Measurements from ENCODE around the gene DOCK6. TPM values are rescaled to one million over a fixed set of nuclear protein-coding genes. Genes with fewer than 3 reads are reported as not detected.

The DOCK6 gene
- total and polyA plus RNA-seq, 10 of the 15 experiments (the other 5 are each of a cell fraction or from before 2014, with no cell fraction given), result 0.76 to 24.8 (median 4.7) TPM

DNA sequence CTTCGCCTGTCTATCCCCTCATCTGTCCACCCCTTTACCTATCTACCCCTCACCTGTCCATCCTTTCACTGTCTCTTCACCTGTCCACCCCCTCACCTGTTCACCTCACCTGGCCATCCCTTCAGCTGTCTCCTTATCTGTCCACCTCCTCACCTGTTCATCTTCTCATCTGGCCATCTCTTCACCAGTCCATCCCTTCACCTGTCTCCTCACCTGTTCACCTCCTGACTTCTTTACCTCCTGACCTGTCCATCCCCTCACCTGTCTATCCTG lies 51.7 kb downstream of the DOCK6 start:
- in situ Hi-C loops (cut with MboI), result no loop called here
- Histone ChIP-seq H3K27me3 (replicated peaks in 1 of 2; ENCODE audit: control insufficient read depth in 2 of 2, insufficient read depth in 2 of 2, low read length in 1 of 2) (no peaks in the 10 kb centered on the region), H2AFZ (ENCODE audit: control insufficient read depth, low read depth, low read length) (no peak overlapping the region), H3K4me1 (ENCODE audit: control insufficient read depth, insufficient read depth, low read length) (peaks cover 3% of the 10 kb centered on the region), H3K4me2 (ENCODE audit: control insufficient read depth, insufficient read depth) (no peak overlapping the region), H3K36me3 (ENCODE audit: control insufficient read depth in 2 of 2, insufficient read depth in 2 of 2, low read length in 1 of 2) (no peaks in the 10 kb centered on the region), H3K4me3 (no peak overlapping the region), H4K20me1 (ENCODE audit: control insufficient read depth, insufficient read depth) (no peaks in the 10 kb centered on the region), H3K9ac (ENCODE audit: control insufficient read depth, insufficient read depth, low read length) (no peak overlapping the region), H3K27ac (ENCODE audit: control insufficient read depth, insufficient read depth) (no peak overlapping the region), H3K79me2 (ENCODE audit: control insufficient read depth, insufficient read depth, low read length) (no peaks in the 10 kb centered on the region), H3K9me3 (replicated peaks; ENCODE audit: control insufficient read depth, insufficient read depth, low read length) (no peaks in the 10 kb centered on the region; the same call in 2 of the 3 replicates)
- ATAC-seq (no peak), FAIRE-seq (no peak), DNase-seq (ENCODE audit: low read depth, low spot score) (no peak)
- 56% methylated on average over 1 of the region's 1 CpG for WGBS (ENCODE audit: insufficient coverage, insufficient replicate concordance, low lambda C conversion rate, missing lambda C conversion rate)
- CTCF ChIA-PET, result no interaction called here
- BruUV-seq (replicated peaks), result no TSS peak
- SMC1A ChIA-PET (ENCODE audit: uncharacterized antibody, unreplicated experiment), result no interaction called here
- RAD21 ChIA-PET (ENCODE audit: unreplicated experiment), result no interaction called here
- intact Hi-C loops (cut with micrococcal nuclease; ENCODE audit: unreplicated experiment), result no loop called here
- POLR2A ChIA-PET, result no interaction called here
- TF ChIP-seq, protein P1, sequence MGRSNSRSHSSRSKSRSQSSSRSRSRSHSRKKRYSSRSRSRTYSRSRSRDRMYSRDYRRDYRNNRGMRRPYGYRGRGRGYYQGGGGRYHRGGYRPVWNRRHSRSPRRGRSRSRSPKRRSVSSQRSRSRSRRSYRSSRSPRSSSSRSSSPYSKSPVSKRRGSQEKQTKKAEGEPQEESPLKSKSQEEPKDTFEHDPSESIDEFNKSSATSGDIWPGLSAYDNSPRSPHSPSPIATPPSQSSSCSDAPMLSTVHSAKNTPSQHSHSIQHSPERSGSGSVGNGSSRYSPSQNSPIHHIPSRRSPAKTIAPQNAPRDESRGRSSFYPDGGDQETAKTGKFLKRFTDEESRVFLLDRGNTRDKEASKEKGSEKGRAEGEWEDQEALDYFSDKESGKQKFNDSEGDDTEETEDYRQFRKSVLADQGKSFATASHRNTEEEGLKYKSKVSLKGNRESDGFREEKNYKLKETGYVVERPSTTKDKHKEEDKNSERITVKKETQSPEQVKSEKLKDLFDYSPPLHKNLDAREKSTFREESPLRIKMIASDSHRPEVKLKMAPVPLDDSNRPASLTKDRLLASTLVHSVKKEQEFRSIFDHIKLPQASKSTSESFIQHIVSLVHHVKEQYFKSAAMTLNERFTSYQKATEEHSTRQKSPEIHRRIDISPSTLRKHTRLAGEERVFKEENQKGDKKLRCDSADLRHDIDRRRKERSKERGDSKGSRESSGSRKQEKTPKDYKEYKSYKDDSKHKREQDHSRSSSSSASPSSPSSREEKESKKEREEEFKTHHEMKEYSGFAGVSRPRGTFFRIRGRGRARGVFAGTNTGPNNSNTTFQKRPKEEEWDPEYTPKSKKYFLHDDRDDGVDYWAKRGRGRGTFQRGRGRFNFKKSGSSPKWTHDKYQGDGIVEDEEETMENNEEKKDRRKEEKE (IDR thresholded peaks at IDR 0.05), result no peak
- TF ChIP-seq ZNF207 (IDR thresholded peaks at IDR 0.05; ENCODE audit: borderline replicate concordance) (no peak), NR2C1 (IDR thresholded peaks at IDR 0.05) (no peak), SRF (IDR thresholded peaks at IDR 0.05; ENCODE audit: low read depth in 2 of 2, low read length in 2 of 2) (no peak), YY1 (IDR thresholded peaks at IDR 0.05; ENCODE audit: low read depth, low read length) (no peak), NR2C2 (IDR thresholded peaks at IDR 0.05; ENCODE audit: borderline replicate concordance, control insufficient read depth, insufficient read length, low read depth) (no peak), BCL11A (IDR thresholded peaks at IDR 0.05; ENCODE audit: low read depth, low read length) (no peak), NR2F1 (conservative IDR thresholded peaks at IDR 0.05) (no peak), NFIC (IDR thresholded peaks at IDR 0.05; ENCODE audit: low read depth, low read length) (no peak)
- TF ChIP-seq, protein P2, sequence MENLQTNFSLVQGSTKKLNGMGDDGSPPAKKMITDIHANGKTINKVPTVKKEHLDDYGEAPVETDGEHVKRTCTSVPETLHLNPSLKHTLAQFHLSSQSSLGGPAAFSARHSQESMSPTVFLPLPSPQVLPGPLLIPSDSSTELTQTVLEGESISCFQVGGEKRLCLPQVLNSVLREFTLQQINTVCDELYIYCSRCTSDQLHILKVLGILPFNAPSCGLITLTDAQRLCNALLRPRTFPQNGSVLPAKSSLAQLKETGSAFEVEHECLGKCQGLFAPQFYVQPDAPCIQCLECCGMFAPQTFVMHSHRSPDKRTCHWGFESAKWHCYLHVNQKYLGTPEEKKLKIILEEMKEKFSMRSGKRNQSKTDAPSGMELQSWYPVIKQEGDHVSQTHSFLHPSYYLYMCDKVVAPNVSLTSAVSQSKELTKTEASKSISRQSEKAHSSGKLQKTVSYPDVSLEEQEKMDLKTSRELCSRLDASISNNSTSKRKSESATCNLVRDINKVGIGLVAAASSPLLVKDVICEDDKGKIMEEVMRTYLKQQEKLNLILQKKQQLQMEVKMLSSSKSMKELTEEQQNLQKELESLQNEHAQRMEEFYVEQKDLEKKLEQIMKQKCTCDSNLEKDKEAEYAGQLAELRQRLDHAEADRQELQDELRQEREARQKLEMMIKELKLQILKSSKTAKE (IDR thresholded peaks at IDR 0.05; ENCODE audit: low read depth, poor library complexity, severe bottlenecking), result no peak
- TF ChIP-seq, protein P3, sequence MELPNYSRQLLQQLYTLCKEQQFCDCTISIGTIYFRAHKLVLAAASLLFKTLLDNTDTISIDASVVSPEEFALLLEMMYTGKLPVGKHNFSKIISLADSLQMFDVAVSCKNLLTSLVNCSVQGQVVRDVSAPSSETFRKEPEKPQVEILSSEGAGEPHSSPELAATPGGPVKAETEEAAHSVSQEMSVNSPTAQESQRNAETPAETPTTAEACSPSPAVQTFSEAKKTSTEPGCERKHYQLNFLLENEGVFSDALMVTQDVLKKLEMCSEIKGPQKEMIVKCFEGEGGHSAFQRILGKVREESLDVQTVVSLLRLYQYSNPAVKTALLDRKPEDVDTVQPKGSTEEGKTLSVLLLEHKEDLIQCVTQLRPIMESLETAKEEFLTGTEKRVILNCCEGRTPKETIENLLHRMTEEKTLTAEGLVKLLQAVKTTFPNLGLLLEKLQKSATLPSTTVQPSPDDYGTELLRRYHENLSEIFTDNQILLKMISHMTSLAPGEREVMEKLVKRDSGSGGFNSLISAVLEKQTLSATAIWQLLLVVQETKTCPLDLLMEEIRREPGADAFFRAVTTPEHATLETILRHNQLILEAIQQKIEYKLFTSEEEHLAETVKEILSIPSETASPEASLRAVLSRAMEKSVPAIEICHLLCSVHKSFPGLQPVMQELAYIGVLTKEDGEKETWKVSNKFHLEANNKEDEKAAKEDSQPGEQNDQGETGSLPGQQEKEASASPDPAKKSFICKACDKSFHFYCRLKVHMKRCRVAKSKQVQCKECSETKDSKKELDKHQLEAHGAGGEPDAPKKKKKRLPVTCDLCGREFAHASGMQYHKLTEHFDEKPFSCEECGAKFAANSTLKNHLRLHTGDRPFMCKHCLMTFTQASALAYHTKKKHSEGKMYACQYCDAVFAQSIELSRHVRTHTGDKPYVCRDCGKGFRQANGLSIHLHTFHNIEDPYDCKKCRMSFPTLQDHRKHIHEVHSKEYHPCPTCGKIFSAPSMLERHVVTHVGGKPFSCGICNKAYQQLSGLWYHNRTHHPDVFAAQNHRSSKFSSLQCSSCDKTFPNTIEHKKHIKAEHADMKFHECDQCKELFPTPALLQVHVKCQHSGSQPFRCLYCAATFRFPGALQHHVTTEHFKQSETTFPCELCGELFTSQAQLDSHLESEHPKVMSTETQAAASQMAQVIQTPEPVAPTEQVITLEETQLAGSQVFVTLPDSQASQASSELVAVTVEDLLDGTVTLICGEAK (IDR thresholded peaks at IDR 0.05; ENCODE audit: borderline replicate concordance), result no peak
- TF ChIP-seq, protein P4, sequence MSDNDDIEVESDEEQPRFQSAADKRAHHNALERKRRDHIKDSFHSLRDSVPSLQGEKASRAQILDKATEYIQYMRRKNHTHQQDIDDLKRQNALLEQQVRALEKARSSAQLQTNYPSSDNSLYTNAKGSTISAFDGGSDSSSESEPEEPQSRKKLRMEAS (IDR thresholded peaks at IDR 0.05; ENCODE audit: low read depth, low read length), result no peak
- TF ChIP-seq, protein P5, sequence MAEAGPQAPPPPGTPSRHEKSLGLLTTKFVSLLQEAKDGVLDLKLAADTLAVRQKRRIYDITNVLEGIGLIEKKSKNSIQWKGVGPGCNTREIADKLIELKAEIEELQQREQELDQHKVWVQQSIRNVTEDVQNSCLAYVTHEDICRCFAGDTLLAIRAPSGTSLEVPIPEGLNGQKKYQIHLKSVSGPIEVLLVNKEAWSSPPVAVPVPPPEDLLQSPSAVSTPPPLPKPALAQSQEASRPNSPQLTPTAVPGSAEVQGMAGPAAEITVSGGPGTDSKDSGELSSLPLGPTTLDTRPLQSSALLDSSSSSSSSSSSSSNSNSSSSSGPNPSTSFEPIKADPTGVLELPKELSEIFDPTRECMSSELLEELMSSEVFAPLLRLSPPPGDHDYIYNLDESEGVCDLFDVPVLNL (IDR thresholded peaks at IDR 0.05; ENCODE audit: low read depth, low read length), result no peak
